NCI-H82 treated with DMSO at 0.1 percent for 48 hours (cell line): ENCODE results near the gene SCD.

ENCODE experiments used
- DNase-seq: peaks from one replicate; lab custom pipeline; 2025; ENCODE audit not compliant: unreplicated experiment; lab: John Stamatoyannopoulos, UW

The SCD gene

DNA sequence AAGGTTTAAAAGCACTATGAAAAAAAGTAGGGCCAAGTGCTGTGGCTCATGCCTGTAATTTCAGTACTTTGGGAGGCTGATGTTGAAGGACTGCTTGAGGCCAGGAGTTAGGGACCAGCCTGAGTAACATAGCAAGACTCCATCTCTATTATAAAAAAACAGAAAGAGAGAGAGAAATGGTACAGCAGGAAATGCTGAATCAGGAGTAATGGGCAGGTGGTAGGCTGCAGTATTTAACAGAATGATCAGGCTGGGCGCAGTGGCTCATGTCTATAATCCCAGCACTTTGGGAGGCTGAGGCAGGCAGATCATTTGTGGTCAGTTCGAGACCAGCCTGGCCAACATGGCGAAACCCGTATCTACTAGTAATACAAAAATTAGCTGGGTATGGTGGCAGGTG, 49.6 kb downstream of the SCD start:
- DNase-seq = no peak

DNA sequence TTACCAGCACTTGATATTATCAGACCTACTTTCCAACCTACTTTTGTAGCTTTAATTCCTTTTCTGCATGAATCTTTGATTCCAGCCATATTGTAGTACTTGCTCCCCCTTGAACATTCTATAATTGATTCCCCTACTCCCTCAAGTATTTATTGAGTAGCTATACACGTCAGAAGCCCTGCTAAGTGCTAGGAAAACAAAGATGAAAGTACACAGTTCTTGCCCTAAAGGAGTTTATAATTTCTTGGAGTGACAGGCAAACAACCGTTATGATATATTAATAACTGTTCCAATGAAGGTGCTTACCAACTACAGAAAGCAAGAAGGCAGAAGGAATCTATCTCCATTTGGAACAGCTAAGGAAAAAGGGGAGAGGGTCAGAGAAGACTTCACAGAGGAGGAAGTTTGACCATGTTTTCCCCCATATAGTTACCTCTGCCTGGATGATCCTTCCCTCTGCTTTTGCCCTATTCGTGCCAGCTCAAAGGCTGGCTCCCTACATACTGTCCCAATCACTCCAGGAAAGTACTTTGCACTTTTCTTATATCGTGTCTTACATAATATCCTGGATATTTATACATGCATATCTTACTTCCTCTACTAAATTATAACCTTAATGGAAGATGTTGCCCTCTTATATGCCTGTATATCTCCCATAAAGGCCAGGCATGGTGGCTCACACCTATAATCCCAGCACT, 54.7 kb downstream of the SCD start:
- no peak for DNase-seq

DNA sequence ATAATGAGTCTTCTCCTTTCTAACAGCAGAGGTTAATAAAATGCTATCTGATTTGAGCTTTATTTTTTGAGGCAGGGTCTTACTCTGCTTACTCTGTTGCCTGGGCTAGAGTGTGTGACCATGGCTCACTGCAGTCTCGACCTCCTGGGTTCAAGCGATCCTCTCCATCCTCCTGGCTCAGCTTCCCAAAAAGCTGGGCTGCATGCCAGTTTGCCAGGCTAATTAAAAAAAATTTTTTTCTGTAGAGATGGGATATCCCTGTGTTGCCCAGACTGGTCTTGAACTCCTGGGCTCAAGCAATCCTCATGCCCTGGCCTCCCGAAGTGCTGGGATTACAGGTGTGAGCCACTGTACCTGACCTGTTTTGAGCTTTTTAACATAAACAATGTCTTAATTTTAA, 56.7 kb downstream of the SCD start:
- DNase-seq = no peak

DNA sequence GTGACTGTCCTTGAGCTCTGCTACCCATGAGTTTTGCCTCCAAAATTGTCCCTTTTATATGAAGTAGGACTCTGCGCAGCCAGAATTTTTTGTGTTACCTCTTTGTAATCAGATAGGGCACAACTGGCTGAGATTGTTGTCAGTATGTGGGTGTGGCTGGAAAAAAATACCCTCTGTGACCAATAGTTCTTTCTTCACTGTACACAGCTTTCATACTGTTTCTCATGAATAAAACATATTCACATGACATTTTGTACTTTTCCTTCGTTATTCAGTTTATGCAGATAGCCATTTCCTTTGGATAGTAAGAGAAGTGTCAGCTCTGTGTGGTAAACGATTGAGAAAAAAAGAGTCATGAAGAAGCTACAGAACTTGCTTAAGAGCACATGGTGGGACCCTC, 66.1 kb downstream of the SCD start:
- DNase-seq = no peak
